ENCODE measurements around the gene UNC13C.

DNA sequence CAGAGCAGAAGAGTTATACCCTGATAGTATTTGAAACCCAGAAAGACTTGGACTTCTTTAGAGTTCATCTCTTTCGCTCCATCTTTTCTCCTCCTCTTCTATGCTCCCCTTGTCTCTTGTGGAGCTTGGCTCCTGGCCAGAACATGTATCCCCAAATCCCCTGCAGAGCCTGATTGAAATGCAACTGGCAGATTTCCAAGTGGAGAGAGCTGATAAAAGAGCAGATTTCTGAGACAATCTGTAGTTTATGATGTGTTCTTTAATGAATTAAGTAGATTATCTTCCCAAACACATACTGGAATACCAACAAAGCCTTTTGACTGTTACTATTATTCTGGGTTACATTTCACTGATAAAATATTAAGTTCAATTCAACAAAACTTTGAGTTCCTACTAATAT, 33.4 kb downstream of the UNC13C start:
- TF ChIP-seq, protein P1, sequence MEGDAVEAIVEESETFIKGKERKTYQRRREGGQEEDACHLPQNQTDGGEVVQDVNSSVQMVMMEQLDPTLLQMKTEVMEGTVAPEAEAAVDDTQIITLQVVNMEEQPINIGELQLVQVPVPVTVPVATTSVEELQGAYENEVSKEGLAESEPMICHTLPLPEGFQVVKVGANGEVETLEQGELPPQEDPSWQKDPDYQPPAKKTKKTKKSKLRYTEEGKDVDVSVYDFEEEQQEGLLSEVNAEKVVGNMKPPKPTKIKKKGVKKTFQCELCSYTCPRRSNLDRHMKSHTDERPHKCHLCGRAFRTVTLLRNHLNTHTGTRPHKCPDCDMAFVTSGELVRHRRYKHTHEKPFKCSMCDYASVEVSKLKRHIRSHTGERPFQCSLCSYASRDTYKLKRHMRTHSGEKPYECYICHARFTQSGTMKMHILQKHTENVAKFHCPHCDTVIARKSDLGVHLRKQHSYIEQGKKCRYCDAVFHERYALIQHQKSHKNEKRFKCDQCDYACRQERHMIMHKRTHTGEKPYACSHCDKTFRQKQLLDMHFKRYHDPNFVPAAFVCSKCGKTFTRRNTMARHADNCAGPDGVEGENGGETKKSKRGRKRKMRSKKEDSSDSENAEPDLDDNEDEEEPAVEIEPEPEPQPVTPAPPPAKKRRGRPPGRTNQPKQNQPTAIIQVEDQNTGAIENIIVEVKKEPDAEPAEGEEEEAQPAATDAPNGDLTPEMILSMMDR (conservative IDR thresholded peaks at IDR 0.05 in 1 of 2, IDR thresholded peaks at IDR 0.05 in 1 of 2; ENCODE audit: extremely low read depth in 1 of 2, insufficient read depth in 1 of 2, low read depth in 1 of 2, low read length in 2 of 2), result no peak
- no peak for TF ChIP-seq EZH2 (IDR thresholded peaks at IDR 0.05; ENCODE audit: borderline replicate concordance, low read length)
